HL-60/S4 treated with phorbol 12-myristate 13-acetate at 8.2 ng/mL for 4 days and 3 days (cell line): ENCODE measurements around the gene APCDD1L.

Experiments used
- in situ Hi-C: fragments of 300-500 bp; cut with MboI; formaldehyde crosslinking; loops from 2 replicates; pipeline ENCODE4 v1.15.0; 2022; ENCODE audit warnings: low sequenced_read_pairs

APCDD1L gene

GRCh38 chr20:58467572-58468527 is 47.3 kb downstream of the APCDD1L start:
- in situ Hi-C loops, result no loop called here

- in situ Hi-C loops, result no loop called here
These were observed 48.2 kb downstream of the APCDD1L start for GRCh38 chr20:58466729-58467571.

- in situ Hi-C loops, result no loop called here
These were observed 49.0 kb downstream of the APCDD1L start for GRCh38 chr20:58466095-58466708.

- in situ Hi-C loops, result no loop called here
These were observed 50.4 kb downstream of the APCDD1L start for GRCh38 chr20:58464838-58465237.

GRCh38 chr20:58463256-58463655 is 51.9 kb downstream of the APCDD1L start:
- in situ Hi-C loops, result no loop called here

GRCh38 chr20:58461899-58462298 is 53.3 kb downstream of the APCDD1L start:
- in situ Hi-C loops, result no loop called here

- in situ Hi-C loops, result no loop called here
These were observed 54.1 kb downstream of the APCDD1L start for GRCh38 chr20:58461104-58461503.

GRCh38 chr20:58459058-58459750 is 56.0 kb downstream of the APCDD1L start:
- in situ Hi-C loops, result no loop called here

GRCh38 chr20:58458342-58459057 is 56.7 kb downstream of the APCDD1L start:
- in situ Hi-C loops, result no loop called here

- in situ Hi-C loops, result no loop called here
These were observed 58.0 kb downstream of the APCDD1L start for GRCh38 chr20:58457083-58457695.

- in situ Hi-C loops, result no loop called here
These were observed 60.7 kb downstream of the APCDD1L start for GRCh38 chr20:58454460-58454859.

GRCh38 chr20:58453391-58453790 is 61.8 kb downstream of the APCDD1L start:
- in situ Hi-C loops, result no loop called here

GRCh38 chr20:58452667-58453255 is 62.4 kb downstream of the APCDD1L start:
- in situ Hi-C loops, result no loop called here

GRCh38 chr20:58450254-58450653 is 64.9 kb downstream of the APCDD1L start:
- in situ Hi-C loops, result no loop called here

GRCh38 chr20:58449681-58450221 is 65.4 kb downstream of the APCDD1L start:
- in situ Hi-C loops, result loop anchor here (25.0 kb wide), 1 partner anchor 212 kb away; the partner anchor contains the start of gene ANKRD60

GRCh38 chr20:58448958-58449357 is 66.2 kb downstream of the APCDD1L start:
- in situ Hi-C loops, result loop anchor here (25.0 kb wide), 1 partner anchor 212 kb away; the partner anchor contains the start of gene ANKRD60

- in situ Hi-C loops, result loop anchor here (25.0 kb wide), 1 partner anchor 210 kb away; the partner anchor contains the start of gene ANKRD60
These were observed 67.4 kb downstream of the APCDD1L start for GRCh38 chr20:58447511-58448391.

GRCh38 chr20:58446960-58447265 is 68.3 kb downstream of the APCDD1L start:
- in situ Hi-C loops, result loop anchor here (25.0 kb wide), 1 partner anchor 210 kb away; the partner anchor contains the start of gene ANKRD60
